ENCODE data around the gene P2RY12. TPM values are rescaled to one million over a fixed set of nuclear protein-coding genes. Genes with fewer than 3 reads are reported as not detected.
"Not testable (repeated sequence)": the region's sequence is repeated elsewhere in the genome, so short reads cannot be mapped to it uniquely, and the experiment has no call there.

P2RY12 gene
- total RNA-seq, 1 experiment from 2014 or later = 0.10 TPM

- Histone ChIP-seq H3K27me3 (ENCODE audit: control insufficient read depth, insufficient read depth, low read length) (no peaks in the 10 kb centered on the region), H3K4me3 (ENCODE audit: insufficient read depth, low read depth, low read length) (no peak overlapping the region), H3K36me3 (replicated peaks; ENCODE audit: control insufficient read depth, insufficient read depth, low read length) (no peaks in the 10 kb centered on the region)
- no peak for DNase-seq
Observed at GRCh38 chr3:151404316-151404715, 19.8 kb upstream of the P2RY12 start.

GRCh38 chr3:151403246-151403645, 18.7 kb upstream of the P2RY12 start:
- H3K4me3 ChIP-seq (ENCODE audit: insufficient read depth, low read depth, low read length) = no peak overlapping the region
- H3K27me3 ChIP-seq (ENCODE audit: control insufficient read depth, insufficient read depth, low read length) = no peaks in the 10 kb centered on the region
- no peaks in the 10 kb centered on the region for H3K36me3 ChIP-seq (replicated peaks; ENCODE audit: control insufficient read depth, insufficient read depth, low read length)
- no peak for DNase-seq

GRCh38 chr3:151402349-151402748, 17.8 kb upstream of the P2RY12 start:
- no peaks in the 10 kb centered on the region for H3K27me3 ChIP-seq (ENCODE audit: control insufficient read depth, insufficient read depth, low read length)
- DNase-seq = no peak
- H3K36me3 ChIP-seq (replicated peaks; ENCODE audit: control insufficient read depth, insufficient read depth, low read length) = no peaks in the 10 kb centered on the region
- H3K4me3 ChIP-seq (ENCODE audit: insufficient read depth, low read depth, low read length) = no peak overlapping the region

GRCh38 chr3:151400341-151400740, 15.8 kb upstream of the P2RY12 start:
- no peak overlapping the region for H3K4me3 ChIP-seq (ENCODE audit: insufficient read depth, low read depth, low read length)
- no peaks in the 10 kb centered on the region for H3K27me3 ChIP-seq (ENCODE audit: control insufficient read depth, insufficient read depth, low read length)
- H3K36me3 ChIP-seq (replicated peaks; ENCODE audit: control insufficient read depth, insufficient read depth, low read length) = no peaks in the 10 kb centered on the region
- no peak for DNase-seq

- no peak for DNase-seq
- Histone ChIP-seq H3K27me3 (ENCODE audit: control insufficient read depth, insufficient read depth, low read length) (no peaks in the 10 kb centered on the region), H3K36me3 (replicated peaks; ENCODE audit: control insufficient read depth, insufficient read depth, low read length) (no peaks in the 10 kb centered on the region), H3K4me3 (ENCODE audit: insufficient read depth, low read depth, low read length) (no peak overlapping the region)
Observed at GRCh38 chr3:151398895-151399294, 14.3 kb upstream of the P2RY12 start.

- DNase-seq = no peak
- H3K36me3 ChIP-seq (replicated peaks; ENCODE audit: control insufficient read depth, insufficient read depth, low read length) = no peaks in the 10 kb centered on the region
- H3K4me3 ChIP-seq (ENCODE audit: insufficient read depth, low read depth, low read length) = no peak overlapping the region
- H3K27me3 ChIP-seq (ENCODE audit: control insufficient read depth, insufficient read depth, low read length) = no peaks in the 10 kb centered on the region
Observed at GRCh38 chr3:151395806-151396205, 11.3 kb upstream of the P2RY12 start.

GRCh38 chr3:151394611-151395010, 10.1 kb upstream of the P2RY12 start:
- Histone ChIP-seq H3K27me3 (ENCODE audit: control insufficient read depth, insufficient read depth, low read length) (no peaks in the 10 kb centered on the region), H3K36me3 (replicated peaks; ENCODE audit: control insufficient read depth, insufficient read depth, low read length) (no peaks in the 10 kb centered on the region), H3K4me3 (ENCODE audit: insufficient read depth, low read depth, low read length) (no peak overlapping the region)
- no peak for DNase-seq

GRCh38 chr3:151393941-151394340, 9.4 kb upstream of the P2RY12 start:
- no peak for DNase-seq
- no peak overlapping the region for H3K4me3 ChIP-seq (ENCODE audit: insufficient read depth, low read depth, low read length)
- H3K36me3 ChIP-seq (replicated peaks; ENCODE audit: control insufficient read depth, insufficient read depth, low read length) = no peaks in the 10 kb centered on the region
- H3K27me3 ChIP-seq (ENCODE audit: control insufficient read depth, insufficient read depth, low read length) = no peaks in the 10 kb centered on the region

- Histone ChIP-seq H3K36me3 (replicated peaks; ENCODE audit: control insufficient read depth, insufficient read depth, low read length) (no peaks in the 10 kb centered on the region), H3K4me3 (ENCODE audit: insufficient read depth, low read depth, low read length) (no peak overlapping the region), H3K27me3 (ENCODE audit: control insufficient read depth, insufficient read depth, low read length) (no peaks in the 10 kb centered on the region)
- no peak for DNase-seq
Observed at GRCh38 chr3:151393146-151393830, 8.7 kb upstream of the P2RY12 start.

- H3K36me3 ChIP-seq (replicated peaks; ENCODE audit: control insufficient read depth, insufficient read depth, low read length); DNase-seq; H3K4me3 ChIP-seq (ENCODE audit: insufficient read depth, low read depth, low read length); H3K27me3 ChIP-seq (ENCODE audit: control insufficient read depth, insufficient read depth, low read length): not testable (repeated sequence)
Observed at GRCh38 chr3:151392191-151392590, 7.6 kb upstream of the P2RY12 start.

- no peak for DNase-seq
- Histone ChIP-seq H3K4me3 (ENCODE audit: insufficient read depth, low read depth, low read length) (no peak overlapping the region), H3K27me3 (ENCODE audit: control insufficient read depth, insufficient read depth, low read length) (no peaks in the 10 kb centered on the region), H3K36me3 (replicated peaks; ENCODE audit: control insufficient read depth, insufficient read depth, low read length) (0 out of 2 replicates have a peak, but pooled peaks cover 1% of the 10 kb centered on the region)
Observed at GRCh38 chr3:151391720-151392119, 7.2 kb upstream of the P2RY12 start.

- no peak overlapping the region for H3K4me3 ChIP-seq (ENCODE audit: insufficient read depth, low read depth, low read length)
- no peaks in the 10 kb centered on the region for H3K27me3 ChIP-seq (ENCODE audit: control insufficient read depth, insufficient read depth, low read length)
- H3K36me3 ChIP-seq (replicated peaks; ENCODE audit: control insufficient read depth, insufficient read depth, low read length) = 0 out of 2 replicates have a peak, but pooled peaks cover 1% of the 10 kb centered on the region
- DNase-seq = no peak
Observed at GRCh38 chr3:151387842-151388241, 3.3 kb upstream of the P2RY12 start.

- Histone ChIP-seq H3K4me3 (ENCODE audit: insufficient read depth, low read depth, low read length) (no peak overlapping the region), H3K27me3 (ENCODE audit: control insufficient read depth, insufficient read depth, low read length) (no peaks in the 10 kb centered on the region), H3K36me3 (replicated peaks; ENCODE audit: control insufficient read depth, insufficient read depth, low read length) (0 out of 2 replicates have a peak, but pooled peaks cover 1% of the 10 kb centered on the region)
- no peak for DNase-seq
Observed at GRCh38 chr3:151387432-151387831, 2.9 kb upstream of the P2RY12 start.

- Histone ChIP-seq H3K27me3 (ENCODE audit: control insufficient read depth, insufficient read depth, low read length) (no peaks in the 10 kb centered on the region), H3K36me3 (replicated peaks; ENCODE audit: control insufficient read depth, insufficient read depth, low read length) (peaks cover 1% of the 10 kb centered on the region; the same call in 1 of the 2 replicates), H3K4me3 (ENCODE audit: insufficient read depth, low read depth, low read length) (no peak overlapping the region)
- DNase-seq = no peak
Observed at GRCh38 chr3:151386056-151386455, 1.5 kb upstream of the P2RY12 start.

- Histone ChIP-seq H3K36me3 (replicated peaks; ENCODE audit: control insufficient read depth, insufficient read depth, low read length) (peaks cover 1% of the 10 kb centered on the region), H3K27me3 (ENCODE audit: control insufficient read depth, insufficient read depth, low read length) (no peaks in the 10 kb centered on the region), H3K4me3 (ENCODE audit: insufficient read depth, low read depth, low read length) (no peak overlapping the region)
- DNase-seq = no peak
Observed at GRCh38 chr3:151383956-151384355, 597 bp downstream of the P2RY12 start.

GRCh38 chr3:151383111-151383510, 1.4 kb downstream of the P2RY12 start:
- H3K4me3 ChIP-seq (ENCODE audit: insufficient read depth, low read depth, low read length) = no peak overlapping the region
- no peaks in the 10 kb centered on the region for H3K27me3 ChIP-seq (ENCODE audit: control insufficient read depth, insufficient read depth, low read length)
- peaks cover 1% of the 10 kb centered on the region for H3K36me3 ChIP-seq (replicated peaks; ENCODE audit: control insufficient read depth, insufficient read depth, low read length)
- DNase-seq = no peak

Data from H7 (cell line).